HG02852 (cell line): Measurements from ENCODE around the gene CFAP65.

Source experiments
- ATAC-seq: cut with Tn5 transposase; IDR thresholded peaks from one replicate; pipeline ENCODE4 v1.9.1; 2021; ENCODE audit warnings: mild to moderate bottlenecking, moderate library complexity; ENCODE audit not compliant: unreplicated experiment

The CFAP65 gene

GRCh38 chr2:218993345-218994315 lies 47.7 kb downstream of the CFAP65 start, which contains the start of gene CRYBA2:
Gene CRYBA2, minus strand, starts transcription at chr2:218993422. Its CDS starts 246 bp downstream, at chr2:218993176.
- ATAC-seq = no peak

- ATAC-seq = no peak
These were observed 48.5 kb downstream of the CFAP65 start for GRCh38 chr2:218992703-218993344.

GRCh38 chr2:218992196-218992595 lies 49.1 kb downstream of the CFAP65 start:
- ATAC-seq = no peak

DNA sequence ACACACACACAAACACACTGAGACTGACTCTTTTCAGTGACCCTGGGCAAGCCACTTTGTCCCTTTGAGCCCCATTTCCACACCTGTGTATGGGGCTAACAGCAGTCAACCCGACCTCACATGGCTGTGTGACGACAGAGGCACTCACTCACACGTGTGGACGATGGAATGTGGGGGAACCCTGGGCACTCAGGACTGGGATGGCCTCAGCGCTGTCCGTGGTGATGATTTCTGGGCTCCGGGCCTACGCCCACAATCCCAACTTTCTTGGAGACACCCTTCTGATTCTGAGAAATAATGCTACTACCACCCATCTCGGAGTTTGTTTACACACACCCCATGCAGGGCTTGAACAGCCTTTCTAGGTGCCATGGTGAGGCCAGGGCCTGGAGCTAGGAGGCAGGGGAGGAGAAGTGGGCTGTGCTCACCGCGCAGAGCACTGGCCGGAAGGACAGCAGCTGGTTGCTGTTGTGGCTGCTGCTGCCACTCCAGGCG lies 49.6 kb downstream of the CFAP65 start:
- ATAC-seq = no peak

DNA sequence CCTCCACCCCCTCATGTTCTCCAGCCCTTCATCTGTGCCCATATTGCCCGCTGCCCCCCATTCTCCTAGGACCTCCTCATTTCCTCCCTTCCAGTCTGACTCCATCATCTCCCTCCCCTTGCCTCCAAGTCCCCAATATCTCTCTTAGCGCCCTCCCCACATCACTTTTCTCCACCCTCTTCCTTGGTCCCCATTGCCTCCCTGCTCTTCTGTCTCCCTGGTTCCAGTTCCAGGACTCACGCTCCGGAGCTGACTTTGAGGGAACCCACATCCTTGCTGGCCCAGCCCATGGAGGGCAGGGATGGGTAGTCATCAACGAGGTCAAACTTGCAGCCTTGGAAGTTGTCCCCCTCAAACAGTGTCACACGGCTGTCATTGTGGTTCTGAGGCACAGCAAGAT lies 50.7 kb downstream of the CFAP65 start:
- ATAC-seq = no peak

DNA sequence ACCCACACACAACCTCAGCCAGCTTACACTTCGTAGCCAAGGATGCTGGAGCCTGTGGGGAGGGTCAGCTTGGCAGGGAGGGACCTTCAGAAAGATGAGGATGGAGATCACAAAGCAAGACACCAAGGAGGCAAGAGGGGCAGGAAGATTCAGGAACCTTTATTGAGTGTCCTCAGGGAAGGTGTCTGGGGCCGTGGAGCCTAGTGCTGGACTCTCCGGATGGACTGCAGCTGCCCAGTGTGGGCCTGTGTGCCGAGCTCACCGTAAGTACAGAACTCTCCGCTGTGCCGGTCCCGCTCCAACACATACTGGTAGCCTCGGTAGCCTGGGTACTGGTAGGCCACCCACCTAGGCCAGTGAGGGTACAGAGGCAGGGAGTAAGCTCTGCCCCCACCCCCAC lies 51.3 kb downstream of the CFAP65 start:
- ATAC-seq = no peak

- no peak for ATAC-seq
These were observed 52.7 kb downstream of the CFAP65 start for GRCh38 chr2:218988650-218989049.

- ATAC-seq = no peak
These were observed 53.2 kb downstream of the CFAP65 start for GRCh38 chr2:218988164-218988563.

- no peak for ATAC-seq
These were observed 55.1 kb downstream of the CFAP65 start for GRCh38 chr2:218986148-218986761.

DNA sequence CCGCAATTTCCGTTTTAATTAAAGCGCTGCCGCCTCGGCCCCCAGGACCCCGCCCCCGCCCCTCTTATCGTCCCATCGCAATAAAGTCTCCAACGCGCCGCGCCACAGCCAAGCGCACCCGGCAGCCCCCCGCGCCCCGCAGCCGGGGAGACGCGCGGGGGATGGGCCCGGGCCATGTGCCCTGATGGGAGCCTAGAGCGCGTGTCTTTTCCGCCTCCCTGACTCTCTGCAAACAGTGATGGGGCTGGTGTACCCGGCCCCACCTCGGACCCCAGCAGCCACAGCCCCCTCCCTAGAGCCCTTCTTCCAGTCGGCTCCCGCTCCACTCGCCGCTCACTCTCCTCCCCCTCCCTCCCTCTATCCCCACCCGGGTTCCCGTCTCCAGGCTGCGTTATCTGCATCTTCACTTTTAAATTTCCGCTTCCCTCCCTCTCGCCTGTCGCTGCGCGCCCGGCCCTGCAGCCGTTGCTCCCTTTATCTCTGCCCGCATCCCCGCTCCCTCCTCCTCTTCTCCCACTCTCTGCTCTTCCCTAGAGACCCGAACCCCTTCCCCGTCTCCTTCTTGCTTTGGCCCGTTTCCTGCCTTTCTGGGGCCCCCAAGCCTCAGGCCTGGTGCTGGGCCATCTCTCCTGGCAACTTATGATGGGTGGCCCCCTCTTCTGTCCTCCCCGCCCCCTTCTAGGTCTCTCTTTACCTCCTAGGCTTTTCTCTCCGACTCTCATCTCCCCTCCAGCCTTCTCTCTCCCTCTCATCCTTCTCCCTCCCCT lies 55.8 kb downstream of the CFAP65 start:
- no peak for ATAC-seq

DNA sequence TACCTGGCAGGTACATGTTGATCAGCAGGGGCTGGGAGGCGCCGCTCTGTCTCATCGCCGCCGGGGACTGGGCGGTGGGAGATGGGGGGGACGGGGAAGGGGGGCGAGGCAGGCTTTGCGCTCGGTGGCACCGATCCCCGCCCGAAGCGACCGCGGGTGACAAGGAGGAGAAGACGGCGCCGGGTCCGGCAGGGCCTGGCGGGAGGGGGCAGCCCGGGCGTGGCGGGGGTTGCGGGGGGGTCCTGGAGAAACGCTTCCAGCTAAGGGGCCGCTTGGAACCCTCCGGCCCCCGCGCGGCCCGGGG lies 56.3 kb downstream of the CFAP65 start, which contains the start of gene FEV:
Gene FEV (minus strand): TSS at position 164 of the 304 bp plus-strand sequence. CDS start 109 bp downstream, at position 55.
- no peak for ATAC-seq

GRCh38 chr2:218984239-218985020 lies 56.9 kb downstream of the CFAP65 start:
- no peak for ATAC-seq

DNA sequence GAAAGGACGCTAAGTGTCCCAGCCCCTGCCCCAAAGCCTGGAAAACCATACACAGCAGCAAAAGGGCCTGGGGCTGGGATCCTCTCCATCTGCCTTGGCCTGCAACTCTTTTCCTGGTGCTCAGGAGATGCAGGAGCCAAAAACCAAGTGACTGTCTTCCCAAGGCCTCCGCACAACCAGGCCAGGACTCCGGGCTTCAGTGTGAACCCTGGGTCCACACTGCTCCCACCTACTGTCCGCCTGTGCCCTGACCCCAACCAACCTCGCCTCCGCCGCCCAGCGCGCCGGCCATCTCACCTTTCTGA lies 57.4 kb downstream of the CFAP65 start:
- no peak for ATAC-seq

GRCh38 chr2:218983263-218983933 lies 57.9 kb downstream of the CFAP65 start:
- ATAC-seq = no peak

DNA sequence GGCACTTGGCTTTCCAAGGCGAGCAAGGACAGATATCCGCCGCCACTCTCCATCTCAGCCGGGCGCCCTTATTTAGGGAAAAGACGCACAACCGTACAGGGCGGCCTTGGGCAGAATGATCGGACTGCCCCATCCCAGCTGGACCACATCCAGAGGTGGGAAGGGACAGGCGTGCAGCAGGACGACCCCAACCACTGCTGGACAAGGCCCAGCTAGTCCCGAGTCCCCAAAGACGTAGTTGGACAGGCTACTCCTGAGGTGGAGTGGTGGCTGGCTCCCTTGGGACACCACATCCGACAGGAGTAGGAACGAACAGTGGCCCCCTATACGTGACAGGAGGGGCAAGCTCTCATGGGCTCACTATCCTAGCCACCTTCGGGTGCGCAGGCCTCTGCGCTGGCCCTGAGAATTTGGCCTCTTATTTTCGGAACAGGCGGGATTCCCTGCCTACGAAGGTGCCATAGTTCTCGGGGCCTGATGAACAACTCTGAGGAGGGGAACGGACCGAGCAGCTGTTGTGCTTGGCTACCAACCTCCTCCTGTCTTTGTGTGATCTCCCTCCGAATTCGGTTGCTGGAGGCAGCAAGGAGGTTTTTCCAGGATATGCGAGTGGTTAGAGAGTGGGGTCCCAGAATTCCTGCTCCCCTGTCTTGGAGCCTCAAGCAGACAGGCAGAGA lies 58.6 kb downstream of the CFAP65 start:
- ATAC-seq = no peak

- no peak for ATAC-seq
These were observed 59.3 kb downstream of the CFAP65 start for GRCh38 chr2:218981881-218982585.

GRCh38 chr2:218981390-218981880 lies 59.9 kb downstream of the CFAP65 start:
- no peak for ATAC-seq

GRCh38 chr2:218980735-218981389 lies 60.5 kb downstream of the CFAP65 start:
- ATAC-seq = no peak
